Activated naive CD8-positive, alpha-beta T cell treated with anti-CD3 and anti-CD28 coated beads, Interleukin-2, amount 50 U/mL, for 16 hours (primary cell): ENCODE results near the gene GMDS.

Experiments
- DNase-seq: peaks from one replicate; pipeline ENCODE4 v3.0.0-alpha.2; 2020; ENCODE audit warnings: low read depth, low spot score

Gene GMDS

DNA sequence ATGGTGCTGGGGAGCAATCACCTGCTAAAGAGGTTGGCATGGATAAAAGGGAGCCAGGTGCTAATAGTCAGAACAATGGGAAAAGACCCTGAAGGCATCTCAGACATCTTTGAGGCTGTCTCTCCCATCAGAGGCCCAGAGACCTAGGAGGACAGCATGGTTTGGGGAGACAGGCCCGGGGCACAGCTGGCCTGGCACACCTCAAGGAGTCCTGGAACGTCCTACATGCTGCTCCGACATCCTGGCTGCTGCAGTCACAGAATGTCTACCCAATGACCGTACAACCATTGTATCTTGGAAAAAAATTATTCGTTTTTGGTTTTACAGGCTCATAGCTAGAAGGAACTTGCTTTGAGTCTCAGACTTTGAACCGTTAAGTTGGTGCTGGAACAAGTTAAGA is 4.4 kb downstream of the GMDS start:
- DNase-seq, result no peak

DNA sequence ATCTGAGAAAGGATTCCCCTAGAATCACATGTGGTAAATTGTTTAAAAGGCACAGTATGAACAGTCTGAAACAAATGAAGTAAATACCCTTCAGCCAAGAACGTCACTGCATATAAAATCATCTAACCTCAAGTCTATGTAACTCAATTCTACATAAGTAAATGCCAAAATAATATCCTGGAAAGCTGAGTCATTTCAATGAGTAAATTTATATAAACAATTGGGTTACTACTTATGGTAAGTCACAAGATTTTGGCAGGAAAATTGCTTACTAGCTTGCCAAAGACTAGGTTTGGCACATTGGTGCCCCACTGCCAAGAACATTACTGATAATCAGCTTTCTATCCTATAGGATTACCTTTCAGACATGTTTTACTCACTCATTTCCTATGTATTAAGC is 8.4 kb downstream of the GMDS start:
- DNase-seq, result no peak

DNA sequence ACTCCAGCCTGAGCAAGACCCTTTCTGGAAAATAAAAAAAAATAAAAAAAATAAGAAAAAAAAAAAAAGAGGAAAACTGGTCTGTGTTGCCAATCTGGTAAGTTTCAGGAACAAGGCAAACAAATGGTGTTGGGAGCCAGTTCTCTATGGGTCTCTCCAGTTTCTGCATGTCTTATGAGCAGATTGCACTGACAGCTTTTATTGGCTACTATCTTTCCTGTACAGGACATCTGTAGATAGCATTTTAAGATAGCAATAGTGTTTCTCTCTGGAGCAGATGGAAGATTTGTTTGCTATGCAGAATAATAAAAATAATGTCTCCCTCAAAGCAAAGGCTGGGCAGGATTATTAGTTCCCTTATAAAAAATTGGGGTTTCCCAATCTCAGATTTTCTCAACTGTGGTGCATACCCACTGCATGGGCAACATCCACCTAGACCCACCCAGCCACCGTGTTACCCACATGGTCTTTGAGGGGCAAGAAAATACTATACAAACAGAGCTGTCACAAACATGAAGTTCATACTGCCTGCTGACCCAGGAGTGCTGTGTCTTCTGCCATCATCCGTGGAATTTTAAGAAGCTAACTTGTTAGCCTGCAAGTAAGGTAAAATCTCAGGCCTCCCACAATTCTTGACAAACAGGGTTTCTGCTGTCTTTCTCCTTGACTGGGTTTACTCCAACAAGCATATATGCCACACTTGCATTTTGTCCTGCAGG is 9.5 kb downstream of the GMDS start:
- no peak for DNase-seq

DNA sequence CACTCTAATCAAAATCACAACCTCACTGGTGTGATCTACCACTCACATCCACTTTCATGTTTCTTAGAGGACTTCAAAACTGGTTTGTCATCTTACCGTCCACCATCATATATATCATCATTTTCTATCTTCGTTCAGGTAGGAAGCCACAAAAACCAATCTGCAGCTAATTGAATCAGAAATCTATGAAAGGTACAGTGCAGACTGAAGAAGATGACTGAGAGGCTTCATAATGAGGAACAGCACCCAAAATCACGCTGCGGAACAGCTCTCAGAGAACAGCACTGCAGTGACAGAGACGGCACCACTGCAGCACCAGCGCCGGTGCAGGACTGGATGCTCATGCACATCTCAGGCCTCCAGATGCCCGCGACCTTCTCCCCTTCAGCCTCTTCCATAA is 13.0 kb downstream of the GMDS start:
- no peak for DNase-seq

DNA sequence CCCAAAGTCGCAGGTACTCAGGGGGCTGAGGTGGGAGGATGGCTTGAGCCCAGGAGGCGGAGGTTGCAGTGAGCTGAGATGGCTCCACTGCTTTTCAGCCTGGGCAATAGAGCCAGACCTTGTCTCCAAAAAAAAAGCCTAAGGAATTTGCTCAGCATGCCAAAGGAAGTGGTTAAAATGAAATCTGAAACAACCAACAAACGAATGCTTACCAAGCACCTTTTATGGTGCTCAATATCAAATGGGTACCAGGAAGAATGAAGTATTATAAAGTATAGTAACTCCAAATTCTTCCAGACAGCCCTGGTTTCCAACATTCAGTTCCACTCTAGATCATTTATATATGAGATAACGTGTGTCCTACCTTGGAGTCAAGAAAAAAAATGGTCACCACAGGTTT is 14.0 kb downstream of the GMDS start:
- no peak for DNase-seq

DNA sequence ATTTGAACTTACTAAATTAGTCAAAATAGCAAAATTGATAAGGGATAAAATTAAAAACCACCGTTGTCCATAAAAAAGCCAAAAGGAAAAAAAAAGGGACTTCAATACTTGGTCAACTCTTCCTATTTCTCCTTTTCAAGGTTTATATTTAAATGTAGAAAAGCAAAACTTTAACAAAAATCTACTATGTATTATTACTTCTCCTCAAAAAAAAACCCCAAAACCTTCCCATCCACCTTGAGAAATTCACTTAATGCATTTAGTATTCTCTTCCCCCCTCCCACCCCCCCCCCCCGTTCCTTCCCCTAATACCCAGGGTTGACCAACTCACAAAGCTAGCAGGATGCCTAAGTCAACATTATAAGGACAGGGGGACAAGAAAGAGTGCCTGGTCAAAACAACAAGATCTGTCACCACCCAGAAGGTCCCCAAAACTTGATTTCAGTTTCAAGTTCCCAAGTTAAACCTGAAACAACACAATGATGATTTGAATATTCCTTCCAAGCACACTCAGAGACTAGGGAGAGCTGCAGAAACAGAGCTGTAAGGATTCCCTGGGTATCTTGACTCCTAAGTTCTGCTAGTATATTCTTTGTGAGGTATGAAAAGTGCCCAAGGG is 14.6 kb downstream of the GMDS start:
- no peak for DNase-seq

DNA sequence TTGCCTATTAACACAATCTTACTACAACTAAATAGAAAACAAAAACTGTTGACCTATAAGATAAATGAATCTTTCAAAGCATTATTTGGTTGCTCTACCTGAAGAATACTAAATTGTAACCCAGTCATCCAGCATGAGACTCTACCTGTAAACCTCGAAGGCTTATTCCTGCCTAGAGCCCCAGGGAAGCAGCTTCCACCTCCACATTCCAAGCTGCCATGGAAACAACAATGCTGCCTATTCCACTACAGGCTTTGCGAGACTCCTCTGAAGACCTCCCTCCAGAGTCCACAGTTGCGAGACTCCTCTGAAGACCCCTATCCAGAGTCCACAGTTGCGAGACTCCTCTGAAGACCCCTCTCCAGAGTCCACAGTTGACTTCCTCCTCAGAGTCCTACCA is 15.7 kb downstream of the GMDS start:
- no peak for DNase-seq

DNA sequence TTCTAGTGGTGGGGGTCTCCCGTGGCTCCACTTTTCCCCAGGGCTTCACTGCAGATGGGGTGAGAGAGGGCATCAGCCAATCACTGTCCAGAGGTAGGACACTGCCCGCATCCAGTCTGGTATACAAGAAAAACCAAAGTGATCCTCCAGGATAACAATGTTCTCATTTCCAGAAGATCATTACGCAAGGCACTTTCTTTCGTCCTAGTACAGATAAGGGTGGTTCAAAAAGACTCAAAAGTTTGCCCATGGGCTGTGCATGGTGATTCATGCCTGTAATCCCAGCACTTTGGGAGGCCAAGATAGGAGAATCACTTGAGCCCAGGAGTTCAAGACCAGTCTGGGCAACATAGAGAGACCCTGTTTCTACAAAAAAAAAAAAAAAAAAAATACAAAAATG is 16.4 kb downstream of the GMDS start:
- DNase-seq, result no peak

DNA sequence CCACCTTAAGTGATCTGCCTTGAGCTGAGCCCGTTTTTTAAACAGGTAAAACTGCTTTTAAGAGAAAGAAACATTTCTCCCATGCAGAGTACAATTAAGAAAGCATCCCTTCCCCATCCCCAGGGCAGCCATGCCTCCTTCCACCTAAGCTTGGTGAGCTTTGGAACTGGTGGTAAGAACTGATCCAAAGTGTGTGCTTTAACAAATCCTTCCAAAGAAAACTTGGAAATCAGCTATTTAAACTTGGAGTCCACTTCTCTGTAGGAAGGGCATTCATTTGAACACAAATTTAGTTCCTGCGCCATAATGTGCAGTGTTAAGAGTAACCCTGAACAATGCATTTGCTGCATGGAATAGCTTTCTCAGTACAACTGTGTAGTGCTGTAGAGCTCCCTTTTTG is 17.0 kb downstream of the GMDS start:
- no peak for DNase-seq

DNA sequence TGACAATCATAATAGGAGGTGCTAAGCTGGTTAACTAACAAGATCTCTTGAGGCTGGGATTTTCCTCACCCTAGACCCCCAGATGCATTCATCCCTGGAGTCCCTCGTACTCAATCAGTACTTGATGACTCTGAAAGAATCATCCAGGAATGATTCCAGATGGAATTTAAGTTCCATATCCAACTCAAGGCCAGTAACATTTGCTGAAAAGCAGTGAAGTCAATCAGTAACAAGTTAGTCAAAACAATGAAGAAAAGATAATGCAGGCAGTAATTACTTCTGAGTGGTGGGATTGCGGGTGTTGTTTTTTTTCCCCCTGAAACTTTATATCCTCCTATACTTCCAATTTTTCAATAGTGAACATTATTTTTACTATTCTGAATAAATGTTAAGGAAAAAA is 18.6 kb downstream of the GMDS start:
- no peak for DNase-seq

DNA sequence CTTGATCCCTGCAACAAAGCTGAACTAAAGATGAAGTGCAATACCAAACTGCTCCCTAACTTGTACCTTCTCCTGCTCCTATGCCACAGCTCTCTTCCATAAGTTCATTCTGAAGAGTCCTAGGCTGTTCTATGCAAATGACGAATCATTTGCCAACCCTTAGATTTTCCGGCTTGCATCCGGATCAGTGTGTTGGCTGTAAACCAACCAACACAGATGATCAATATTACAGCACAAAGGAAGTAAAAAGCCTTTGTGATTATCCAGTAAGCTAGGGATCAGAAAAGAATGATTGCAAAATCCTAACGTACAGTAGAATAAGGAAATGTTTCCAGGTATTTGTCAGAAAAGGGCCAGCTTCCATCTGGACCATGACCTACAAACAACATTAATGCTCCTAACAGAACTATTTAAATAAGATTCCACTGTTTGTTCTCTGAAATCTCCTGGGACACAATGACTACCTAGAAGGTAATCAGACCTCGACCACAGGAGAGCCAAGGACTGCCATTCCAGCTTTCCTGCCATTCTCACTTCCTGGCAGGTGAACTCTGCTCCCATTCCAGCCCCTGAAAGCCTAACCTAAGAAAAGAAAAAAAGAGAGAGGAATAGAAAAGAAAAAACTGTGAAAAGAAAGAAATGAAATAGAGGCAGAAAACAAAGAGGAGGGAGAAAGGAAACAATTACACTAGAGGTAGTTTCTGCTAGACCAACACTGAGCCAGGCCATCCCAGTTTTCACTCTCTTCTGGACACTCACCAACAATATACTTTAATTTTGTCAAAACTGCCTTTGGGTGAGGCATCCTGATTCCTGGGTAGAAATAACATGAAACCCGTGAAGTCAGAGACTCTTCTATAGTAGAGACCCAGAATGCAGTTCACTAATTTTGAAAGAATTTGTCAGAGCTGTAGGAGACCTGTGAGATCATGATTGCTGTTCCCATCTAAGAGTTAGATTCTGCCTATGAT is 19.7 kb downstream of the GMDS start:
- no peak for DNase-seq

DNA sequence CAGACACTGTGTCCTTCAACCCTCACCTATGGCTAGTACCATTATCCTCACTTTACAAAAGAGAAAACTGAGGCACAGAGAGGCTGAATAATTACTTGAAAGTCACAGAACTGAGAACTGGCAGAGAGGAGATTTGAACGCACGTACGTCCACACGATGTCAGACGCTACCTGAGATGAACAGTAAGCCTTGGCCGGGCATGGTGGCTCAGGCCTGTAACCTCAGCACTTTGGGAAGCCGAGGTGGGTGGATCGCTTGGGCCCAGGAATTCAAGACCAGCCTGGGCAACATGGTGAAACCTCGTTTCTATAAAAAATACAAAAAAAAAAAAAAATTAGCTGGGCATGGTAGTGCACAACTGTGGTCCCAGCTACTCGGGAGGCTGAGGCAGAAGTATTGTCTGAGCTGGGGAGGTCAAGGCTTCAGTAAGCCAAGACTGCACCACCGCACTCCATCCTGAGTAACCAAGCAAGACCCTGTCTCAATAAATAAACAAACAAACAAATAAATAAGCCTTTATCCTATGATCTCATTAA is 20.5 kb downstream of the GMDS start:
- no peak for DNase-seq

DNA sequence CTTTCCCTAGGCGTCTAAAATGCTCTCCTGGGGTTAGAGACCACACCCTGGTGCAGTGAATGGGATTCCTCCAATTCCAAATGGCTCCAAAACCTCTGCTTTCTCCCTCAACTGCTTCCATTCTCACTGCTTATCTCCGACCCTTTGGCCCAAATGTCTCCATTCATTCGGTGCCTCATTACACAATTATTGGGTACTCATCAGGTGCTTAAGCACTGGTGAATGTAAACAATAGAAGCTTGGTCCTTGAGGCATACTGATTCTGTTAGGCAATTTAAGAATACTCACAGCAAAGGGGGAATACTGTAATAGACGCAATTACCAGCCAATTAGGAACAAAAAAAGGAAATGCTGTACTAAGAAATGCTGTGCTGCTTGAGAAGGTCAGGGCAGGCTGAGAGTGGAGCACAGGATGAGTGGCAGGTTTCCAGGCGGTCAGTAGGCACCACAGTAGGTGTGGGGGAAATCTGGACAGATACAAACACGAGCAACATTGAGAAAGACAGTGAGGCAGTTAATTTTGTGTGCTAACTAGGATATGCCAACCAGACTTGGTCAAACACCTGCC is 23.0 kb downstream of the GMDS start:
- DNase-seq, result no peak

DNA sequence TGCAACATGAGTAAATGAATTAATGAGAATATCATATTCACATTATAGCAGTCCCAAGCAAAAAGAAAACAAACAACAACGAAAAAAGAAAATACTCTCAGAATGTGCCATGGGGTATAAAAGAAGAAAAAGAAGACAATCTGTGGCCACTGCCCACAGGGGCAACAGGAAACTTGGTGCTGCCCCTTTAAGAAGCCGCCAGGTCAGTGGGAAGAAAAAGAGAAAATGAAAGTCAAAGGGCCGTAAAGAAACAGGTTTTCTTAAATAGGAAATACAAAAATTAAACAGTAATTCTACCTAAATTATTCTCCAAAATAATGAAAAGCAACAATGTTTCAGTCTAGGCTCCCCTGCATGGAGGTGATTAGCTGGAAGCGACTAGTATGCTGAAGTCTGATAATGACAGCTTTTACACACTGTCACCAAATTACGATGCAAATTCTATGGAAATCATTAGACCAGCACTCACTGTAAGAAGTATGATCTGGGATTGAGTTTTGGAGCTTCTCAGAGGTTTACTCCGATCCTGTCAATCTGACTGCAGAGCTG is 23.6 kb downstream of the GMDS start:
- DNase-seq, result no peak

DNA sequence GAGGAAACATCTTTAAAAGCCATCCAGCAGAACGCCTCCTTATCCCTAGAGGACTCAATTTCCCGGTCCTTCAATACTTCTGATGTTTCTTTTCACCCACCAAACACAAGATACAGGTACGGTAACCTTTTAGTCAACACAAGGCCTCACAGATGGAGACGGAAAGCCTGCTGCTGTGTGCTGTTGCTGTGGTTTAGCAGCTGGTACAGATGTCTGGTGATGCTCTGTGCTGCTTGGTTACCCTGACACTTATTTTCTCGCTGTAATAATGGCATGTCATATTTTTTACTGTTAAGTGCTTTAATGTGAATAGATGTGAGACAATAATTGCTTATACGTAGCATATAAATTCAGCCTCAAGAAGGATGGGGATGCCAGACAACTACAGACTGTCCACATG is 25.3 kb downstream of the GMDS start:
- no peak for DNase-seq

DNA sequence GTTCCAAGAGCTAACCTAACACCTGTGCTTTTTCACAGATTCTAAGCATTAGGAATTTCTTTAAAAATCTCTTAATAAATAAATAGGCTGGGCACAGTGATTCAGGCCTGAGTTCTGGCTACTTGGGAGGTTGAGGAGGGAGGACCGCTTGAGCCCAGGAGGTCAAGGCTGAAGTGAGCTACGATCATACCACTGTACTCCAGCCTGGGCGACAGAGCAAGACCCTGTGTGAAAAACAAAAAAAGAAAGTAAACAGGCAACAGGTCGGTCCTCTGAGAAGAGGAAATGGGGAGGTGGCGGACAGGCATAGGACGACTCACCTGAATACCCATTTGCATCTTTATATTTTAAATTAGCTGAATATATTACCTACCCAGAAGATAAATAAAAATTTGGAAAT is 26.5 kb downstream of the GMDS start:
- no peak for DNase-seq

DNA sequence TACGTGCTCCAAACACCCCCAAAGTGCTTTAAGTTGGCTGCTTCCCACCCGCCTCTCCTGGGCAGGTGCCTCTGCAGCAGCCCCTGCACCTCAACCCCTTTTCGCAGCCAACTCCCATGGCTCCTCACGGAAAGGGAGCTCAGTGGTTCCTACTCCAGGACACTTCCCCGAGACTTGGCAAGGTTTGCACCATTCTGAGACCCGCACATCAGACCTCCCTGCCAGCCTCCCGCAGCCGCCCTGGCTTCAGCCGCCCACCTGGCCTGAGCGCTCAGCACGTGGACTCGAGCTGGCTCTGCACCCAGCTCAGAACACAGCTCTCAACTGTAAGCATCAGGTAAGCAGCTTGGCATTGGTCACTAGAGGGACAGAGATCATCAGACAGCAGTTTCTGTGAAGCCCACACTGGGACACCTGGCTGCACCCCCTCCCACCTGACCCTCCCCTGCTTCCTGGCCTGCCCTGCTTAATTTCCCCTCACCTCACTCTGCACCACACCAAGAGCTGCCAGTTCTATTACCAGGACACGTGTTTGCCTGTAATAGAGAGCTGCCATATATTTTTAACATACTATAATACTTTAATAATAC is 28.5 kb downstream of the GMDS start:
- no peak for DNase-seq

DNA sequence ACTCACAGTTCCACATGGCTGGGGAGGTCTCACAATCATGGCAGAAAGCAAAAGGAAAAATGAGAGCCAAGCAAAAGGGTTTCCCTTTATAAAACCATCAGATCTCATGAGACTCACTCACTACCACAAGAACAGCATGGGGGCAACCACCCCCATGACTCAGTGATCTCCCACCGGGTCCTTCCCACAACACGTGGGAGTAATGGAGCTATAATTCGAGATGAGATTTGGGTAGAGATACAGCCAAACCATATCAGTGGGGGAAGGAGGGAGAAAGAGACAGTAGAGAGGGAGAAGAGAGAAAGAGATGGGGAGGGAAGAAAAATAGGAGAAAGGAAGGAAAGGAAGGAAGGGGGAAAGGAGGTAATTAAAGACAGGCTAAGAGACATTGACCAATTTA is 30.1 kb downstream of the GMDS start:
- no peak for DNase-seq

DNA sequence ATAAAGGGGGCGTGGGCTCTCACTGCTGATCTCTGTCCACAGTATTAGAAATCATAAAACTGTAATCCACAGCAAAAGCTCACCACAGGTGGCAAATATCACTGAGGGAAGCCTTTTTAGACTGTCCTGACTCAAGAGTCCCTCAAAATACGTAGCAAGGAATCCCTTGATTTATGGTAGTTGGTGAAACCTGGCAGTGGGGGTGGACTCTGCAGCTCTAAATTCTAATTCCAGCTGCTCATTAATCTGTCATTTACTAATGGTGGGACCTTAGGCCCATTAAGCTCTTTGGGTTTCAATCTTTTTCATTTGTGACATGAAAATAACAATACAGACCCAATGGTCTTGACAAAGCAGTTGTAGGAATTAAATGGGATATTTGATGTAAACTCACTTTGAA is 32.3 kb downstream of the GMDS start:
- no peak for DNase-seq

DNA sequence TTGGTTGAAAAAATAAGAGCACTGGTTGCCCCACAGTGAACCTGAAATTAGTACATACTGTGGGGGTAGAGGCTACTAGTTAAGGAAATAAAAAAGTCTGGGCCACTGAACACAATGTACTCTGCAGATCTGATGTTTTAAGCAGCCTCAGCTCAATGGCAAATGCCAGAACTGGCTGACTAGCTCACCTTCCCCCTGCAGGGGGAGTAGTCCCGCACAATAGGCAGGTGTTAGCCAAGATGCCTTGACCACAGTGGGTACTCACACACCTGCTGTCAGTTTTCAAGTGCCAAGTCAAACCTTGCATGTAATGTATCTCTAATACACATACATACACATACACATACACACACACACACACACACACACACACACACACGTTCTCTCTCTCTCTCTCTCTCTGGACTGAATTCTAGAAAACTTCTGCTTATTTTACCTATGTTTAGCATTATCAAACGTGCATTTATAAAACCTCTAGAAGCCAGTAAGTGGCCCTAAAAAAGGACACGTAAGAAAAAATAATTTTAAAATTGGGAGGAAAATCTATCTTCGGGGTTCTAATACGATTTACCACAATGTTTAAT is 36.1 kb downstream of the GMDS start:
- no peak for DNase-seq

DNA sequence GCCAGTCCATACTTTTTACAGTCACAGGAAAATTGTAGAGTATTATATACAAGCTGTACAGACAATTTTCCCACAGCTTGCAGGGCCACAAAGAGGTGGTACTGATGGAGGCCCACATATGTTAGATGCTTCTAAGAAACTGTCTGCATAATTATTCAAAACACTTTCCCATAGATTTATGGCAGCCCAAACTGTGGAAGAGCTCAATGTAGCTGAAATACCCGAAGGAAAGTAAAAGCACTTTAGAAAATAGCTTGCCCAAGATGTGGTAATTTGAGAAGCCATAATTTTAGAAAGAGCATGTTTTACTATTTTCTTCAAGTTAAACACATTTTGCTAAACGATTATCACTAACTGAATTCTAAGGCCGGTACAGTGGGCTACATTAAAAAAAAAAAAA is 36.9 kb downstream of the GMDS start:
- DNase-seq, result no peak
